ENCODE data around the gene PCCA. TPM values are rescaled to one million over a fixed set of nuclear protein-coding genes. Genes with fewer than 3 reads are reported as not detected.
A peak's percentile ranks its signal among the peaks of the same experiment; 100 is the strongest.

The PCCA gene
- total and polyA plus RNA-seq, 4 donors = 30.1 to 160 (median 76.3) TPM

DNA sequence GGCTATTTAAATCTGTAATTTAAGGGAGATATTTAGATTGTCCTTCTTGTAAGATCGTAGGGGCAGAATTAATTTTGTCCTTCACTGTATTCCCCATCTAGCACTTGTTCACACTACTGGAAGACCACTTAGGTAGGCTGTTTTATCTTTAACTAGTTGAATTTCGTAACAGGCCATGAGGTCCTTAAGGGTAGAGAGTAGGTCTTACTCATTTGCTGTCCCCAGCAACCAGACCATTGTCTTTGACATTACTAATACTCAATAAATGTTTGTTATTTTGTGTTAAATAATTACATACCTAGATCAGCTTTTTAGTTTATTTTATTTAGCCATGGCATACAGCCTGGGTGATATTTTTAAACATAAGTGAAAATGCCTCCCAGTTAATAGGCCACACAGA is 177.1 kb downstream of the PCCA start:
- H3K27ac ChIP-seq (ENCODE audit: low read depth in 1 of 2, low read length in 2 of 2) = no peak overlapping the region
- peaks cover 0 to 11% (median 6%) of the 10 kb centered on the region in 4 donors for H3K36me3 ChIP-seq (ENCODE audit: control insufficient read depth in 4 of 4, insufficient read depth in 3 of 4, low read depth in 1 of 4, low read length in 3 of 4)
- H3K4me1 ChIP-seq (ENCODE audit: control insufficient read depth in 4 of 4, insufficient read depth in 4 of 4, low read length in 3 of 4) = no peaks in the 10 kb centered on the region
- H3K27me3 ChIP-seq (ENCODE audit: control insufficient read depth in 4 of 4, insufficient read depth in 4 of 4, low read length in 3 of 4) = no peaks in the 10 kb centered on the region
- 92% methylated on average over 2 of the region's 2 CpGs for WGBS
- TF ChIP-seq TAF1 (conservative IDR thresholded peaks at IDR 0.05) (no peak), YY1 (IDR thresholded peaks at IDR 0.05) (no peak), RXRA (IDR thresholded peaks at IDR 0.05) (no peak), GABPA (IDR thresholded peaks at IDR 0.05 in 1 of 2, conservative IDR thresholded peaks at IDR 0.05 in 1 of 2) (no peak), FOXA1 (IDR thresholded peaks at IDR 0.05) (no peak), HNF4G (IDR thresholded peaks at IDR 0.05) (no peak)
- TF ChIP-seq, protein P1, sequence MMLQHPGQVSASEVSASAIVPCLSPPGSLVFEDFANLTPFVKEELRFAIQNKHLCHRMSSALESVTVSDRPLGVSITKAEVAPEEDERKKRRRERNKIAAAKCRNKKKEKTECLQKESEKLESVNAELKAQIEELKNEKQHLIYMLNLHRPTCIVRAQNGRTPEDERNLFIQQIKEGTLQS (IDR thresholded peaks at IDR 0.05) = no peak
- TF ChIP-seq, protein P2, sequence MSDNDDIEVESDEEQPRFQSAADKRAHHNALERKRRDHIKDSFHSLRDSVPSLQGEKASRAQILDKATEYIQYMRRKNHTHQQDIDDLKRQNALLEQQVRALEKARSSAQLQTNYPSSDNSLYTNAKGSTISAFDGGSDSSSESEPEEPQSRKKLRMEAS (IDR thresholded peaks at IDR 0.05) = no peak
- no peak for DNase-seq (ENCODE audit: low spot score)
- no peaks in the 10 kb centered on the region for H3K9me3 ChIP-seq (ENCODE audit: control insufficient read depth in 4 of 4, low read length in 3 of 4)
- H3K9ac ChIP-seq (ENCODE audit: low read depth in 1 of 2, low read length in 2 of 2) = no peak overlapping the region
- H3K4me3 ChIP-seq (ENCODE audit: low read depth in 1 of 3, low read length in 3 of 3) = no peak overlapping the region

DNA sequence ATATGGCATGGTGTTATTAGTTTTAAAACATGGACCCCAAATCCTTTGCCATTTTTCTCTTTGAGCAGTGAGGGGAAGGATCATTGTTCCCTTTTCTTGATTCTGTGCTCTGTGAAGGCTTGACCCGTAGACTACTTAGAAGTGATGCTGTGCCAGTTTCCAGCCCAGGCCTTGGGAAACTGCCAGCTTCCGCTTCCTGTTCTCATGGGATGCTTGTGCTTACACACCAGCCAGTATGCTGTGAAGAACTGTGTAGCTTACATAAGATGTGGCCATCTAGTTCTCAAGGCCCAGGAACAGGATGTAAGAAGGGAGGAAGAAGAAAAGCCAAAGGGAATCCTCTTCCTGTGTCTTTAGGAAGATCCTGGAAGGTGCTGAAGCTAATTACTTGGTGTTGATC is 180.9 kb downstream of the PCCA start:
- H3K27me3 ChIP-seq (ENCODE audit: control insufficient read depth in 4 of 4, insufficient read depth in 4 of 4, low read length in 3 of 4) = no peaks in the 10 kb centered on the region
- WGBS = 68% methylated on average over 2 of the region's 2 CpGs
- H3K4me1 ChIP-seq (ENCODE audit: control insufficient read depth in 4 of 4, insufficient read depth in 4 of 4, low read length in 3 of 4) = no peaks in the 10 kb centered on the region
- H3K9ac ChIP-seq (ENCODE audit: low read depth in 1 of 2, low read length in 2 of 2) = no peak overlapping the region
- H3K27ac ChIP-seq (ENCODE audit: low read depth in 1 of 2, low read length in 2 of 2) = no peak overlapping the region
- no peak for DNase-seq (ENCODE audit: low spot score)
- no peak for TF ChIP-seq JUND (IDR thresholded peaks at IDR 0.05)
- TF ChIP-seq, protein P3, sequence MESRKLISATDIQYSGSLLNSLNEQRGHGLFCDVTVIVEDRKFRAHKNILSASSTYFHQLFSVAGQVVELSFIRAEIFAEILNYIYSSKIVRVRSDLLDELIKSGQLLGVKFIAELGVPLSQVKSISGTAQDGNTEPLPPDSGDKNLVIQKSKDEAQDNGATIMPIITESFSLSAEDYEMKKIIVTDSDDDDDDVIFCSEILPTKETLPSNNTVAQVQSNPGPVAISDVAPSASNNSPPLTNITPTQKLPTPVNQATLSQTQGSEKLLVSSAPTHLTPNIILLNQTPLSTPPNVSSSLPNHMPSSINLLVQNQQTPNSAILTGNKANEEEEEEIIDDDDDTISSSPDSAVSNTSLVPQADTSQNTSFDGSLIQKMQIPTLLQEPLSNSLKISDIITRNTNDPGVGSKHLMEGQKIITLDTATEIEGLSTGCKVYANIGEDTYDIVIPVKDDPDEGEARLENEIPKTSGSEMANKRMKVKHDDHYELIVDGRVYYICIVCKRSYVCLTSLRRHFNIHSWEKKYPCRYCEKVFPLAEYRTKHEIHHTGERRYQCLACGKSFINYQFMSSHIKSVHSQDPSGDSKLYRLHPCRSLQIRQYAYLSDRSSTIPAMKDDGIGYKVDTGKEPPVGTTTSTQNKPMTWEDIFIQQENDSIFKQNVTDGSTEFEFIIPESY (IDR thresholded peaks at IDR 0.05) = no peak
- TF ChIP-seq, protein P4, sequence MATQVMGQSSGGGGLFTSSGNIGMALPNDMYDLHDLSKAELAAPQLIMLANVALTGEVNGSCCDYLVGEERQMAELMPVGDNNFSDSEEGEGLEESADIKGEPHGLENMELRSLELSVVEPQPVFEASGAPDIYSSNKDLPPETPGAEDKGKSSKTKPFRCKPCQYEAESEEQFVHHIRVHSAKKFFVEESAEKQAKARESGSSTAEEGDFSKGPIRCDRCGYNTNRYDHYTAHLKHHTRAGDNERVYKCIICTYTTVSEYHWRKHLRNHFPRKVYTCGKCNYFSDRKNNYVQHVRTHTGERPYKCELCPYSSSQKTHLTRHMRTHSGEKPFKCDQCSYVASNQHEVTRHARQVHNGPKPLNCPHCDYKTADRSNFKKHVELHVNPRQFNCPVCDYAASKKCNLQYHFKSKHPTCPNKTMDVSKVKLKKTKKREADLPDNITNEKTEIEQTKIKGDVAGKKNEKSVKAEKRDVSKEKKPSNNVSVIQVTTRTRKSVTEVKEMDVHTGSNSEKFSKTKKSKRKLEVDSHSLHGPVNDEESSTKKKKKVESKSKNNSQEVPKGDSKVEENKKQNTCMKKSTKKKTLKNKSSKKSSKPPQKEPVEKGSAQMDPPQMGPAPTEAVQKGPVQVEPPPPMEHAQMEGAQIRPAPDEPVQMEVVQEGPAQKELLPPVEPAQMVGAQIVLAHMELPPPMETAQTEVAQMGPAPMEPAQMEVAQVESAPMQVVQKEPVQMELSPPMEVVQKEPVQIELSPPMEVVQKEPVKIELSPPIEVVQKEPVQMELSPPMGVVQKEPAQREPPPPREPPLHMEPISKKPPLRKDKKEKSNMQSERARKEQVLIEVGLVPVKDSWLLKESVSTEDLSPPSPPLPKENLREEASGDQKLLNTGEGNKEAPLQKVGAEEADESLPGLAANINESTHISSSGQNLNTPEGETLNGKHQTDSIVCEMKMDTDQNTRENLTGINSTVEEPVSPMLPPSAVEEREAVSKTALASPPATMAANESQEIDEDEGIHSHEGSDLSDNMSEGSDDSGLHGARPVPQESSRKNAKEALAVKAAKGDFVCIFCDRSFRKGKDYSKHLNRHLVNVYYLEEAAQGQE (IDR thresholded peaks at IDR 0.05) = no peak
- peak; percentile 29 to 32 for TF ChIP-seq EGR1 (IDR thresholded peaks at IDR 0.05; ENCODE audit: low read depth in 2 of 2)
- no peak for TF ChIP-seq YY1 (IDR thresholded peaks at IDR 0.05)
- TF ChIP-seq, protein P2 (IDR thresholded peaks at IDR 0.05) = peak; percentile 53
- no peak for TF ChIP-seq HNF4G (IDR thresholded peaks at IDR 0.05)
- no peak for TF ChIP-seq FOXA2 (IDR thresholded peaks at IDR 0.05)
- no peak for TF ChIP-seq RXRA (IDR thresholded peaks at IDR 0.05)
- no peak for TF ChIP-seq TAF1 (conservative IDR thresholded peaks at IDR 0.05)
- TF ChIP-seq RAD21 (IDR thresholded peaks at IDR 0.05) = peak in 1 of 2 donors; percentile 21
- no peak for TF ChIP-seq HNF4A (conservative IDR thresholded peaks at IDR 0.05)
- TF ChIP-seq GABPA (IDR thresholded peaks at IDR 0.05 in 1 of 2, conservative IDR thresholded peaks at IDR 0.05 in 1 of 2) = peak in 1 of 2 donors; percentile 35
- TF ChIP-seq, protein P1 (IDR thresholded peaks at IDR 0.05) = no peak
- TF ChIP-seq NR2F2 (IDR thresholded peaks at IDR 0.05) = peak; percentile 27
- TF ChIP-seq, protein P5, sequence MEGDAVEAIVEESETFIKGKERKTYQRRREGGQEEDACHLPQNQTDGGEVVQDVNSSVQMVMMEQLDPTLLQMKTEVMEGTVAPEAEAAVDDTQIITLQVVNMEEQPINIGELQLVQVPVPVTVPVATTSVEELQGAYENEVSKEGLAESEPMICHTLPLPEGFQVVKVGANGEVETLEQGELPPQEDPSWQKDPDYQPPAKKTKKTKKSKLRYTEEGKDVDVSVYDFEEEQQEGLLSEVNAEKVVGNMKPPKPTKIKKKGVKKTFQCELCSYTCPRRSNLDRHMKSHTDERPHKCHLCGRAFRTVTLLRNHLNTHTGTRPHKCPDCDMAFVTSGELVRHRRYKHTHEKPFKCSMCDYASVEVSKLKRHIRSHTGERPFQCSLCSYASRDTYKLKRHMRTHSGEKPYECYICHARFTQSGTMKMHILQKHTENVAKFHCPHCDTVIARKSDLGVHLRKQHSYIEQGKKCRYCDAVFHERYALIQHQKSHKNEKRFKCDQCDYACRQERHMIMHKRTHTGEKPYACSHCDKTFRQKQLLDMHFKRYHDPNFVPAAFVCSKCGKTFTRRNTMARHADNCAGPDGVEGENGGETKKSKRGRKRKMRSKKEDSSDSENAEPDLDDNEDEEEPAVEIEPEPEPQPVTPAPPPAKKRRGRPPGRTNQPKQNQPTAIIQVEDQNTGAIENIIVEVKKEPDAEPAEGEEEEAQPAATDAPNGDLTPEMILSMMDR (IDR thresholded peaks at IDR 0.05; ENCODE audit: low read depth, low read length, missing input control) = no peak
- TF ChIP-seq FOXA1 (IDR thresholded peaks at IDR 0.05) = no peak
- no peak for TF ChIP-seq SP1 (IDR thresholded peaks at IDR 0.05)
- no peak overlapping the region for H3K4me3 ChIP-seq (ENCODE audit: low read depth in 1 of 3, low read length in 3 of 3)
- H3K36me3 ChIP-seq (ENCODE audit: control insufficient read depth in 4 of 4, insufficient read depth in 3 of 4, low read depth in 1 of 4, low read length in 3 of 4) = peaks cover 3 to 29% (median 12%) of the 10 kb centered on the region in 4 donors
- H3K9me3 ChIP-seq (ENCODE audit: control insufficient read depth in 4 of 4, low read length in 3 of 4) = no peaks in the 10 kb centered on the region

All from liver (tissue), 9 donors.